Stimulated activated CD8-positive, alpha-beta memory T cell treated with anti-CD3 and anti-CD28 coated beads, Interleukin-7, amount 100 ng/mL, for 24 hours (primary cell): Measurements from ENCODE around the gene FCGBP.
A peak's percentile ranks its signal among the peaks of the same experiment; 100 is the strongest.
"Not testable (repeated sequence)": the region's sequence is repeated elsewhere in the genome, so short reads cannot be mapped to it uniquely, and the experiment has no call there.

ENCODE experiments used
- DNase-seq: peaks from one replicate; pipeline ENCODE4 v3.0.0-alpha.2; 2020; ENCODE audit warnings: low read depth

The FCGBP gene

DNA sequence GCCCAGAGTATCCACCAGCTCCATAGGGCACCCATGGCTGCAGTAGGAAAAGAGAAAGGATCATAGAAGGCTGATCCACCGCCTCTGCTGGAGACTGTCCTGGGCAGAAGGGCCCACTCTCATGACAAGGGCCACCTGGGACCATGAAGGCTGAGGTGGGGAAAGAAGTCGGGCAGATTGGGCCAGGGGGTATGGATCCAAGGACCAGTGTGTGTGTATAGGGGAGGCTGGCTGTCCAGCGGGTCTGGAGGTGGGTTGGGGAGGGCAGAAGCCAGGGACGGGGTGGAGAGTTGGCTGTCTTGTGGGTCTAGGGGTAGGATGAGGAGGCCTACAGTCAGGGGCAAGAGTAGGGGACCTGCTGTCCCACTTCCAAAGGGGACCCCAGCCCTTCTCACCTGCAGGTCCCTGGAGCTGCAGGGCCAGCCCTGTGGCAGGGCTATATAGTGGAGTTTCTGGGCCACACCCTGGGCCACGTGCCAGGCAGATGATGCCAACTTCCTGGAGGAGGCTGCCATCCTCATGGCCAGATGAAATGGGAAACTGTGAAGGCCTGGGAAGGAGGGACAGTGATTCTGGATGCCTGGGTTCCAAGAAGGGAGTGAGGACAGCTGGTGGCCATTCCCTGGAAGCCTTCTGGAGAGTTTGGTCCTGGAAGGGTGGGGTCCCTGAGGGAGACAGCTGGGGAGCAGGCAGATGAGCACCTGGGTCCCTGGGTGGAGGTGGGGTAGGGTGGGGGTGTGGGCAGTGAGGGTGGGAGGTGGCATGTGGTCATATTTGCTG is at the start of gene FCGBP:
Gene FCGBP, minus strand, starts transcription at position 51 of the 780 bp plus-strand sequence.
- no peak for DNase-seq

- no peak for DNase-seq
Observed at GRCh38 chr19:39983695-39984300, 49.4 kb upstream of the FCGBP start.

DNA sequence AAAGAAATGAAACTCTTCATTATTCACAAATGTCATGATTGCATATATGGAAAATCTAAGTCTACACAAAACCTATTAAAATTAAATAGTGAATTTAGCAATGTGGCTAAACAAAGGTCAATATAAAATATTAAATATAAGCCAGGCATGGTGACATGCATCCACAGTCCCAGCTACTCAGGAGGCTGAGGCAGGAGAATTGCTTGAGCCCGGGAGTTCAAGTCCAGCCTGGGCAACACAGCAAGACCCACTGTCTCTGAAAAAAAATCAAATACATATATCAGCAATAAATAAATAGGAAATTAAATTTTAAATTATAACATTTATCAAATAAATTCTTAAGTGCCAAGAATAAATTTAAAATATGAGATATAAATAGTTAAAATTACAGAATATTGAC is 48.4 kb upstream of the FCGBP start:
- no peak for DNase-seq

DNA sequence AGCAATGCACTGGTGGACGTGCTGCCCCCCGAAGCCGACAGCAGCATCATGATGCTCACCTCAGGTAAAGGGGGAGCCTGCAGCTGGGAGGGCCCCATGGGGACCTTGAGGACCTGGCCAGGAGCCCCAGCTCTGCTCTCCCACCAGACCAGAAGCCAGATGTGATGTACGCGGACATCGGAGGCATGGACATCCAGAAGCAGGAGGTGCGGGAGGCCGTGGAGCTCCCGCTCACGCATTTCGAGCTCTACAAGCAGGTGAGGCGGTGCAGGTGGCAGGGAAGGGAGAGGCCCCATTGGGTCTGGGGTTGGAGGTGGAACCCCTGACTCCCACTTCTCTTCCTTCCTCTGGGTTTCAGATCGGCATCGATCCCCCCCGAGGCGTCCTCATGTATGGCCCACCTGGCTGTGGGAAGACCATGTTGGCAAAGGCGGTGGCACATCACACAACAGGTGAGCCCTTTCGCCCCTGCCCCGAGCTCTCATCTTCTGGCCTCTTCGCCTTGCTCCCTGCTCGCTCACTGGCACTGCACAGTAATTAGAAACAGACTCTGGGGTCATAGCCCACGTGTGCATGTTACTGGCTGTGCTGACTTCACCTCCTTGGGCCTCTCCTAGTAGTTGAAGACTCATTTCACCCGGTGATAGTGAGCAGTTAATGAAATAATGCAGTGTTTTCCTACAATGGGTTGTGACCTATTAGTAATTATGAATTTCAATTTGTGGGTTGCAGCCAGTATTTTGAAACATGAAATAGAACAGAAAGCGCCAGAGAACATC is 40.1 kb upstream of the FCGBP start:
- no peak for DNase-seq

DNA sequence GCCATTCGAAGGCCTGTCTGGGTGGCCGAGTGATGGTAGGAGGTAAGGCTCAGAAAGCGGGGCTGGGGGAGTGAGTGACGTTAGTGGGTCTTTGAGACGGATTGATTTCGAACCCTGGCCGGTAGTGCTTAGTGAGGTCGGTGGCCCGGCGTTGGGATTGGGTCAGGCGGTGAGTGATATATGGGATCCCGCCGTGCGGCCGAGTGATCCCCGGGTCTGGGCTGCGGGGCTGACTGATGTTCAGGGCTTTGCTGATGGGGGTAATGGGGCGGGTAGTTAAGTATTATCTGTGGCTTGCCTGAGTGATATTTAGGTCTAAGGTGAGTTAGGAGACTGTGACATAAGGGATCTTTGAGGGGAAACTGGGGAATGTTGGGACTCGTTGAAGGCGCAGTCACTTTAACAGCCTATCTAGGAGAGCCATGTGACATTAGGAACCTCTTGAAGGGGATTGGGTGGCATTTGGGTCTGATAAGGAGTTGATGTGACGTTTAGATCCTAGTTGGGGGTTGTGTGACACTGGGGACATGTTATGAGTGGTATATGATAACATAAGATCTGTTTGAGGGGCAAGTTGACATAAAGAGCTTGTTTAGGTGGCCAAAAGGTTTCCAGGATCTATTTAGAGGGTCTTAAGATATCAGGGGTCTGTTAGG is 37.1 kb upstream of the FCGBP start:
- no peak for DNase-seq

DNA sequence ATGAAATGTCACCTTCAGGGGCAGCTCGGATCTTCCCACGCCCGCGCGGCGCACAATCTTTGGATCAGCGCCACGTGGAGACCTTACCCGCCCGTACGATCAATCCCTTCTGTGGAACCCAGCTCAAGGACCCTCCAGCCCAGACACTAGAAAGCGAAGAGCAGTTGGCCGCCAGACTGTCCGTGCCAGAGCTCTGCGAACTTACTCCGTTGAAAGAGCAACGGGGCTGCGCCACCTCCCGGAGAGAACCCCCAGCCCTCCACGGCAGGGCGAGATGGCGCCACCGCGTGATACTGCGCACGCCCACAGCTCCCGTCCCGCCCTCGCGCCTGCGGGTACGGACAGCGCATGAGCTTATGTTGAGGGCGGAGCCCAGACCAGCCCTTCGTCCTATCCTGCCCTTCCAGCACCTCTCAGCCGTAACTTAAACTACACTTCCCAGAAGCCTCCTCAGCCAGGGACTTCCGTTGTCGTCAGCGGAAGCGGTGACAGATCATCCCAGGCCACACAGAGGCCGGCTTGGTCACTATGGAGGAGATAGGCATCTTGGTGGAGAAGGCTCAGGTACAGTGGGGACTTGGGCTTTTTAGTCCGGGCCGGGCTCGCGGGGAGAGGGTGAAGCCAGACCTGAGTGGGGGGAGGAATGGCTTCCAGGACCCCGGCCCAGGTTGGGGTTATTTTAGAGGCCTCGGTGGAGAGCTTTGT is 36.4 kb upstream of the FCGBP start, which contains the start of gene PSMC4:
Gene PSMC4, plus strand, starts transcription at position 491 of the 705 bp plus-strand sequence. Its CDS starts 38 bp downstream, at position 529.
- DNase-seq = peak; percentile 95

- DNase-seq = no peak
Observed at GRCh38 chr19:39970425-39970674, 35.9 kb upstream of the FCGBP start.

GRCh38 chr19:39969681-39970424 is 35.4 kb upstream of the FCGBP start:
- no peak for DNase-seq

- no peak for DNase-seq
Observed at GRCh38 chr19:39969266-39969665, 34.8 kb upstream of the FCGBP start.

- DNase-seq = no peak
Observed at GRCh38 chr19:39968789-39969188, 34.4 kb upstream of the FCGBP start.

DNA sequence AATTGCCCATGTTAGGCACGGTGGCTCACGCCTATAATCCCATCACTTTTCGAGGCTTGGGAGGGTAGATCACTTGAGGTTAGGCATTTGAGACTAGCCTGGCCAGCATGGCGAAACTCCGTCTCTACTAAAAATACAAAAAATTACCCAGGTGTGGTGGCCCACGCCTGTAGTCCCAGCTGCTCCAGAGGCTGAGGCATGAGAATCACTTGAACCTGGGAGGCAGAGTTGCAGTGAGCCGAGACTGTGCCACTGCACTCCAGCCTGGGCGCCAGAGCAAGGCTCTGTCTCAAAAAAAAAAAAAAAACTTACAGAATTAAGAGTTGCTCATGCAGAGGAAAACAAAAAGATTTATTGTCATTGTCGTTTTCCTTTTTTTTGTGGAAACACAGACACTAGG is 33.1 kb upstream of the FCGBP start:
- DNase-seq = no peak

DNA sequence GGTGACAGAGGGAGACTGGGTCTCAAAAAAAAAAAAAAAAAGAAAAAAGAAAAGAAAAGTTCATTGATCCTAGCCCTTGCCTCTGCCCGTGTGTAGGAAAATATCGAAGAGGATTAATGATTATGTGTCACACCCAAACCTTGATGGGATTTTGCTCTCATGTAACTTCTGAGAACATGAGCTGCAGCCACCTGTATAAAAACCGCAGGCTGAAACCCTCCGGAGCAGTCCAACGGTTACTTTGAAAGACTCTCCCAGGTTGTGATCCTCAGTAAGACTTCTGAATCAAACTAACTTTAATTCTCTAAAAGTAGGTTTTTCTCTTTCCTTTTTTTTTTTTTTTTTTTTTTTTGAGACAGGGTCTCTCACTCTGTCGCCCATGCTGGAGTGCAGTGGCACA is 32.2 kb upstream of the FCGBP start:
- no peak for DNase-seq

DNA sequence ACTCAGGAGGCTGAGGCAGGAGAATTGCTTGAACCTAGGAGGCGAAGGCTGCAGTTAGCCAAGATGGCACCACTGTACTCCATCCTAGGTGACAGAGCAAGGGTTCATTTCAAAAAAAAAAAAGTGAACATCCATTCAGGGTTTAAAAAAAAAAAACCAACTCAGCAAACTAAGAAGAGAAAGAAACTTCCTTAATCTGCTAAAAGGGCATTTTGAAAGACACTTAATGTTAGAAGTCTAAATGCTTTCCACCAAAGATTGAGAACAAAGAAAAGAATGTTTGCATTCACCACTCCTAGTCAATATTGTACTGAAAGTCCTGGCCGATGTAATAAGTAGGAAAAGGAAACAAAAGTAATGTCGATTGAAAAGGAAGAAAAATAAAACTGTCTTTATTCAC is 29.5 kb upstream of the FCGBP start:
- no peak for DNase-seq

GRCh38 chr19:39959407-39959806 is 25.0 kb upstream of the FCGBP start:
- DNase-seq = not testable (repeated sequence)

DNA sequence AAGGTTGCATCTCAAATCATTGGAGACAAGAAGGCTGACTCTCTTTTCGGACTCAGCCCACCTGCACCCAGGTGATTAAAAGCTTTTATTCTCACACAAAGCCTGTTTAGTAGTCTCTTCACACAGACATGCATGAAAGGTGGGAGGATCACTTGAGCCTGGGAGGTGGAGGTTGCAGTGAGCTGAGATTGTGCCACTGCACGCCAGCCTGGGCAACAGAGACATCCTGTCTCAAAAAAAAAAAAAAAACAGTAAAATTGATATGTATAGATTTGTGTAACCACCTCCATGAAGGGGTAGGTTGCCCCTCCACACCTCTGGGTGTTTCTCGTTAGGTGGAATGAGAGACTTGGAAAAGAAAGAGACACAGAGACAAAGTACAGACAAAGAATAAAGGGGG is 24.5 kb upstream of the FCGBP start:
- not testable (repeated sequence) for DNase-seq

GRCh38 chr19:39957886-39958285 is 23.5 kb upstream of the FCGBP start:
- DNase-seq = not testable (repeated sequence)

DNA sequence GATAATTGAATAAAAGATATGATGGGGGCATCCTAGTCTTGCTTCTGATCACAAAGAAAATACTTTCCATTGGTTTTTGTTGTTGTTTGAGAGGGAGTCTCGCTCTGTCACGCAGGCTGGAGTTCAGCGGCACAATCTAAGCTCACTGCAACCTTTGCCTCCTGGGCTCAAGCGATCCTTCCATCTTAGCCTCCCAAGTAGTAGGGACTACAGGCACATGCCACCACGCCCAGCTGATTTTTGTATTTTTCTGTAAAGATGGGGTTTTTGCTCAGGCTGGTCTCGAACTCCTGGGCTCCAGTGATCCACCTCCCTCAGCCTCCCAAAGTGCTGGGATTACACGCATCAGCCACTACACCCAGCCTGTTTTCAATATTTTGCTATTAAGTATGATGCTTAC is 19.5 kb upstream of the FCGBP start:
- no peak for DNase-seq

GRCh38 chr19:39951686-39952085 is 17.3 kb upstream of the FCGBP start:
- DNase-seq = no peak

DNA sequence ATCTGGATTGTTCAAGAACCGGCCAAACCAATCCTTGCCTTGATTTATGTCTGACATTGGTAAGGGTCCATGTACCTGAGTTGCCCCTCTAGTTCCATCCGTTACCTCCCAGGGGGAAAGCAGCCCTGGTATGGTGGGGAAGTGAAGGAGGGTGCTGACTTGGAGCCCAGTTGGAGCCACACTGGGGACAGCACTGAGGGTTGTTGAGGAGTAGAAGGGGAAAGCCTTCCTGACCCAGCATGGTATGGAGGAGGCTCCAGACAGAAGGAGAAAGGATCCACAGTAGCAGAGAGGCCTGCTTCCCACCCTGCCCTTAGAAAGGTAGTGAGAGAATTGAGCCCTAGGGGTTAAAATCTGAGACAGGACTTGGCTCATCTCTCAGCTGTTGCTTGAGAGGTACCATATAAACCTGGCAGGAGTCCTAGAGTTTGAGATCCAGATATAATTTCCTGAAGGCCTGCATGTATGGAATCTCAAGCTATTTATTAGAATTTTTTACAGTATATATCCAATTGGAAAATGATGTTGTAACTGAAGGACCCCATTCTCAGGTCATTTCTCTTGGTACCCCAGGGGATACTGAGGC is 16.7 kb upstream of the FCGBP start:
- no peak for DNase-seq

DNA sequence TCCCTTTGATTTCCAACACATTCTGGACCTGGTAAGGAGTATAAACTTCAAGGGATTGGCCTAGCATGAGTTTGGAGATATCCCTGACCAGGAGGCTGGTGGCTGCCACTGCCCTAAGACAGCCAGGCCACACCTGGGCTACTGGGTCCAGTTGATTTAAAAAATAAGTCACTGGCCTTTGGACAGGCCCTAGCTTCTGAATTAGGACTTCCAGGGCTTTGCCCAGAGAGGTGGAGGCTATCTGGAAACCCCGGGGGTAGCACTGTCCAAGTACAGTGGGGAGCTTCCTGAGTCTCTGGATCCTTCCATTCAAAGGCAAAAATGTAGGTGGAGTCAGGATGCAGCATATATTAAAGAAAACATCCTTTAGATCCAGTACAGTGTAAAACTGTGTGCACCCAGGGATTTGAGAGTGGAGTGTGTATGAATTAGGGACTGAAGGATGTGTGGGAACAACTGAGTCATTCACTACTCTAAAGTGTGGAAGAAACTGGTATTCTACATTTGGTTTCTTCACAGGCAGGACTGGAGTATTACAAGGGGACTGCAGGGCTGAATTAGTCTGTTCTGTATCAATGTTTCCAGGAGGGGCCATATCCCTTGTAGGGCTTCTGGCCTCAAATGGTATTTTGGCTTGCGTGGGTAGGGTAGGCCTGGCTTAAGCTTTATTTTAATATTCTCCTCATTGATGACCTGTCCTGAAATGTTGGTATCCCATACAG is 14.8 kb upstream of the FCGBP start:
- no peak for DNase-seq
